ENCODE results near the gene OR9G1.
"Not testable (repeated sequence)": the region's sequence is repeated elsewhere in the genome, so short reads cannot be mapped to it uniquely, and the experiment has no call there.

The OR9G1 gene, protein sequence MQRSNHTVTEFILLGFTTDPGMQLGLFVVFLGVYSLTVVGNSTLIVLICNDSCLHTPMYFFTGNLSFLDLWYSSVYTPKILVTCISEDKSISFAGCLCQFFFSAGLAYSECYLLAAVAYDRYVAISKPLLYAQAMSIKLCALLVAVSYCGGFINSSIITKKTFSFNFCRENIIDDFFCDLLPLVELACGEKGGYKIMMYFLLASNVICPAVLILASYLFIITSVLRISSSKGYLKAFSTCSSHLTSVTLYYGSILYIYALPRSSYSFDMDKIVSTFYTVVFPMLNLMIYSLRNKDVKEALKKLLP

DNA sequence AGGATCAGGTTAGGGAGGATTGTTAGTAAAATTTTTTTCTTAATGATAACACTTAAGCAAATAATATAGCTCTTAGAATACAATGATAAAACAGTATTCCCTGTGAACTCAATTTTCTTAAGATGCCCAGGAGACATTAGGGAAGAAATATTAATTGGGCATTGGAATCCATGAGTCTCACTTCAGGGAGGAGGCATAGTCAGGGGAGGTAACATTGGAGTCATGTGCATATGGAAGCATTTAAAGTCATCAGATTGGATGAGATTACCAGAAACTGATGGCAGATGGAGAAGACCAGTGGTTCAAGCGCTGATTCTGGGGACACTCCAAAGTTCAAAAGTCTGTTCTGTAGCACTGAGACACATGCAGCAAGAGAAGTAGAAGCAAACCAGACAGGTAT, at the start of gene OR9G1:
OR9G1 (plus strand) TSS at position 301 of the 400 bp plus-strand sequence. CDS start 1,293 bp downstream, outside the sequence.
- no peak for DNase-seq (ENCODE audit: low read depth)

DNA sequence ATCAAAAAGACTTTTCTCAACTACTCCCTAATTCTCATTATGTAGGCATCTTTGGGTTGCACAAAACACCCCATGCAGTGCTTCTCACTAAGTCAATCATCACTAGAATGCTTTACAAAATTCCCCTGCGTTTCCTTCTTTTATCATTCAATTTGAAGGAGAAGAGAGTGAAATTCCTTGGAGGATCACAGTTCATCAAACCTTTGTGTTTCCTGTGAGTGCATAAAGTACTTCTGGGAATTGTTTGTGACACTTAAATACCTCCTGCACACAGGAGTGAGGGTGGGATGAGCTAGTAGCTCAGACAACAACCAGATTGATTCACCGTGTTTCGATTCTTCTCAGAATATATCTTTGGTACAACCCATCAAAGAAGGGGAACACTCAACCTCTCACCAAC, 39.1 kb upstream of the OR9G1 start:
- no peak for DNase-seq (ENCODE audit: low read depth)

DNA sequence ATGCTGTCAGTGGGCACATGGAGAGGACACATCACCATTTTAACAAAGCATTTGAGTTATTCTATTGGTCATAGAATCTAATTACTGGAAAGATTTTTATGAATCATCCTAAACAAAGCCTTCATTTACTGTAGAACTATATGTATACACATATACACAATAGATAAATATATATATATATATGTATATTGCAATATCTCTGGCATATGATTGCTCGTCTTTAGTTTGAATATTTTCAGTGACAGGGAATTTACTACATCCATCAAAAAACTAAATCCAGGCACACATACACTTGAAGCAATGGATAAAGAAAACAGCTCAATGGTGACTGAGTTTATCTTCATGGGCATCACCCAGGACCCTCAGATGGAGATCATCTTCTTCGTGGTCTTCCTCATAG, 35.5 kb upstream of the OR9G1 start, which contains the start of gene OR5AR1:
OR5AR1 (plus strand) TSS at position 301 of the 400 bp plus-strand sequence; CDS start at position 301, 0 bp downstream.
- DNase-seq (ENCODE audit: low read depth) = no peak

DNA sequence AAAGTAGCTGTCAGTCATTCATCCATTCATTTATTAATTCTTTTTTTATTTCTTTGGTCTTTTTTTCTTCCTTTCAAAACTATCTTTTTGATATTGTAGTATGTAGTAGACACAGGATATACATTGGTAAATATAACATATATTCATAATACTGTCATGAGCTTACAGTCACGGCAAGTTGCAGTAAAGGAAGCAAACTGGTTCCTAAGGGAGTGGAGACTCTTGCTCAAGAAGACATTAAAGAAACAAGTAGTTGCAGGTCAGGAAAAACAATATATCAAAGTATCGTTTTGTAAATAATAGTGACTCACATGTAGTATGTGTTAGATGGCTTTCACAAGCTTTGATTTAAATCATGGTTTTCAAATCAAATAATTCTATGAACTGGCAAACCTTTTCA, 27.9 kb upstream of the OR9G1 start:
- no peak for DNase-seq (ENCODE audit: low read depth)

DNA sequence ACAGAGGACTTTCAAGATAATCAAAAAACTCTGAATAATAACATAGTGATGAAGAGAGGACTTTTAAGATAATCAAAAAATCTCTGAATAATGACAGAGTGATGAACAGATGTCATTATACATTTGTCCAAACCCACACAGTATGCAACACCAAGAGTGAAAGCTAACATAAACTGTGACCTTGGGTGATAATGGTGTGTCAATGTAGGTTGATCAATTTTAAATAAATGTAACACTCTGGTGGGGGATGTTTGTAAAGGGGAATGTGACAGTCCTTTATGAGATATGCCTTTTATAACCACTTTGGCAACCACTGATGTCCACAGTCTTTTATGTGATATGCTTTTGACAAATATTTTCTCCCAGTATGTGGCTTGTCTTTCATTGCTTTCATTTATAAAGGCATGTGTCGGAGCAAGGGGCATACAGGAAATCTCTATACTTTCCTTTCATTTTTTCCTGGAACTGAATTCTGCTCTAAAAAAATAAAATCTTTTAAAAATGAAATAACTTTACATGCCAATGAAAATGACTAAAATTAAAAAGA, 10.3 kb upstream of the OR9G1 start:
- no peak for DNase-seq (ENCODE audit: low read depth)

DNA sequence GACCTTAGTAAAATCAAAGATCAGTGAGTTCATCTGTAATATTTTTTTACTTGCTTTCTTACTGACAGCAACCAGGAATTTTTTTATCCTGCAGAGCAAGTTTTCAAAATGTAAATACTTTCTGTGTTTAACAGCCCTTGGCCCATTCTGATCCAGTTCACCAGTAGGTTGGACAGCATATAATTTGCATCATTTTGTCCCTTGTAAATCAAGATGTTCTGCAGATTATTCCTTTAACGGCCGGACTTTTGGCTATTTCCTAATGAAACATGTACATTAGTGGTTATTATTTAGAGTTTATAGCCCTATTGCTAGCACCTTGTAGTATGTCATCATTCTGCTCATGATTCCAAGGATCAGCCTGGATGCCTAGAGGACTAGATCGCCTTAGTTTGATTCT, 7.7 kb upstream of the OR9G1 start:
- DNase-seq (ENCODE audit: low read depth) = not testable (repeated sequence)

DNA sequence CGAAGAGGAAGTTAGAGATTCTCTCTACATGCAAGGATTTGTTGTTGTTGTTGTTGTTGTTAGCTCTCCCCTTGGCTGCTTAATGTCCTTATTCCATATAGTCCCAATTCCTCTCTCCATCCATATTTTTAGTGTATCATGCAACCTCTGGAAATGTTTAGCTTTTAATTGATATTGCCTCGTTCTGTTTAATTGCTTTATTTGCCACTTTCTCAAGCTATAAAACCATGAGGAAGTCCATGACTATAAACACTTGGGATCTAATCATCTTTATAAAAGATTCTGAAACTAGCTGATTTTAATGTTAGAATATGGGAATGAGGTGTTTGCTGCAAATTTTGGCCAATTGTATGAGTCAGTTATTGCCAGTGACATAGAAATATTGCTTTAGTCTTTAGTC, 5.5 kb upstream of the OR9G1 start:
- no peak for DNase-seq (ENCODE audit: low read depth)

DNA sequence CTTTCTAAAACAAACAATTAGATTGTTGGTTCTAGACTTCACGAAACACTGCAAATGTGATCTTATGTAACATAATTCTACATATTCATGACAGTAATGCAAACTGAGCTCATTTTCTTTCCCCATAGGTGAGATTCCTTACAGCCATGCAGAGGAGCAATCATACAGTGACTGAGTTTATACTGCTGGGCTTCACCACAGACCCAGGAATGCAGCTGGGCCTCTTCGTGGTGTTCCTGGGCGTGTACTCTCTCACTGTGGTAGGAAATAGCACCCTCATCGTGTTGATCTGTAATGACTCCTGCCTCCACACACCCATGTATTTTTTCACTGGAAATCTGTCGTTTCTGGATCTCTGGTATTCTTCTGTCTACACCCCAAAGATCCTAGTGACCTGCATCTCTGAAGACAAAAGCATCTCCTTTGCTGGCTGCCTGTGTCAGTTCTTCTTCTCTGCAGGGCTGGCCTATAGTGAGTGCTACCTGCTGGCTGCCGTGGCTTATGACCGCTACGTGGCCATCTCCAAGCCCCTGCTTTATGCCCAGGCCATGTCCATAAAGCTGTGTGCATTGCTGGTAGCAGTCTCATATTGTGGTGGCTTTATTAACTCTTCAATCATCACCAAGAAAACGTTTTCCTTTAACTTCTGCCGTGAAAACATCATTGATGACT, 1.5 kb downstream of the OR9G1 start:
- no peak for DNase-seq (ENCODE audit: low read depth)

DNA sequence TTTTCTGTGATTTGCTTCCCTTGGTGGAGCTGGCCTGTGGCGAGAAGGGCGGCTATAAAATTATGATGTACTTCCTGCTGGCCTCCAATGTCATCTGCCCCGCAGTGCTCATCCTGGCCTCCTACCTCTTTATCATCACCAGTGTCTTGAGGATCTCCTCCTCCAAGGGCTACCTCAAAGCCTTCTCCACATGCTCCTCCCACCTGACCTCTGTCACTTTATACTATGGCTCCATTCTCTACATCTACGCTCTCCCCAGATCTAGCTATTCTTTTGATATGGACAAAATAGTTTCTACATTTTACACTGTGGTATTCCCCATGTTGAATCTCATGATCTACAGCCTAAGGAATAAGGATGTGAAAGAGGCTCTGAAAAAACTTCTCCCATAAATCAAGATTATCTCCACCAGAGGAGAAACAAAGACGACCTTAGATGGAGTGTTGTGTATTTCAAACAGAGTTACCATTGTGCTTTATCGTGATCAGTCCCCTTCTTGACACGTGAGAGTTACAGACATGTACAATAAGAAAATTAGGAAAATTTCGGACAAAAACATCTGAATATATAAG, 2.1 kb downstream of the OR9G1 start:
- DNase-seq (ENCODE audit: low read depth) = no peak

DNA sequence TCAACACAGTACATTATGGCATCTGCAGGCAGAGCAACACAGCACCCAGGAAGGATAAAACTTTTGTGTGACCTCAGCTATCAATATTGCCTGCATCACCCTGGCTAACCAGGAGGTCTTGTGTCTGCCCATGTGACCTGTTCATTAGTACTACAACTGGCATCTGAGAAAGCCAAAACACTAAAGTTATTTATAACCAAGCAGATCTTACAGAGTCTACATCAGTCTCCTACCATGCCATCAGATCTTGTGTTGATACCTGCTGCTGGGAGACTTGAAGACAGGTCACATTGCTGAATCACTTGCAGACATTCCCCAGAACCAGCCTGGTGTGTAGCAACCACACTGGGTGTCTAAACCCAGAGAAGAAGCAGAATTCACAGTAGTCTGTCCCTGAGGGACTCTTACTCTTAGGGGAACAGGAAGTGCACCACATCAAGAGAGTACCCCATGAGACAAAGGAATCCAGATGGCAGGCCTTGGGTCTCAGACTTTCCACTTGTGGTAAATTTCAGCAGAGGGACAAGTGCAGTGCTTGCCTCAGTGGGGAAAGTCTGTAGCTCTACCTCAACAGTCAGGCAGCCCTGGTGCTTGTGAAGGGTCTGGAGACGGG, 7.0 kb downstream of the OR9G1 start:
- no peak for DNase-seq (ENCODE audit: low read depth)

DNA sequence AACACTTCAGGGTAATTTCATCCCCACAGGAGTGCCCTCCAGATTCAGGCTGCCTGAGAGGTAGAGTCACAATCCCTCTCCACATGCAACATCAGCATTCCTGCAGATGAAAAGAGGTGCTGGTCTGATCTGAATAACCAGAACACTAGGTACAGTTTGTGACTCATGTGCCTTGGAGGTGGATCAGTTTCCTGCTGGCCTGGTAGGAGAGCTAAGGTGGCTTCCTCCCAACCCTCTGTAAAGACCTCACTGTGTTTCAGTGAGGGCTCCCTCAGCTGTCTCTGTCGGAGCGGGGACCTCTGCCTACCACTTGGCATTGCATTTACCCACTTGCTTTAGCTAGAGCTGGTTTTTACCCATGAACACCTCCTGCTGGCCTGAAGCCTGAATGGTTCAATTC, 7.6 kb downstream of the OR9G1 start:
- DNase-seq (ENCODE audit: low read depth) = no peak

DNA sequence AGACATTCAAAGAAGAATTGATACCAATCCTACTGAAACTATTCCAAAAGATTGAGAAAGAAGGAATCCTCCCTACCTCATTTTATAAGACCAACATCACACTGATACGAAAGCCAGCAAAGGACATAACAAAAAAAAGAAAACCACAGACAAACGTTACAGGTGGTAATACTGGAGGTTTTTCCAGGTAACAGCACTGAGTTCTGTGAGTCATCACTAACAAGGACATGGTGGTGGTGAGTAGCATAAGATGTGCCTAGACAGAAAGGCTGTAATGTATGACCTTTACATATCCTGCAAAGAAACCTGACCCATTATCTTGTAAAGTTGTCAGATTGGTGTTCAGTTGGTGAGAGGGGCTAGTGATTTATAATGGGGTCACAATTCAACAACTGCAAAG, 15.3 kb downstream of the OR9G1 start:
- DNase-seq (ENCODE audit: low read depth) = no peak

DNA sequence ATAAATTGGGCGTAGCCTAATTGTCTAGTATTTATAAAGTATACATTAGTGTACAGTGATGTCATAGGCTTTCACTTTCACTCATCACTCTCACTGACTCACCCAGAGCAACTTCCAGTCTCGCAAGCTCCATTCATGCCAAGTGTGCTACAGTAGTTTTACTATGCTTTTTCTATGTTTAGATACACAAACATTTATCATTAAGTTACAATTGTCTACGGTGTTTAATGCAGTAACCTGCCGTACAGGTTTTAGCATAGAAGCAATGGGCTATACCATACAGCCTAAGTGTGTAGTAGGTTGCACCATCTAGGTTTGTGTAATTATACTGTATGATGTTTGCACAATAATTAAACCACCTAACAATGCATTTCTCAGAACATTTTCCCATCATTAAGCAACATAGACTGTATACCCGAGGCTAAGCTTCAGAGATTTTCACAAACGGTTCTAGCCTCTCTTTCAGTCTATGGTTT, 17.5 kb downstream of the OR9G1 start:
- no peak for DNase-seq (ENCODE audit: low read depth)

DNA sequence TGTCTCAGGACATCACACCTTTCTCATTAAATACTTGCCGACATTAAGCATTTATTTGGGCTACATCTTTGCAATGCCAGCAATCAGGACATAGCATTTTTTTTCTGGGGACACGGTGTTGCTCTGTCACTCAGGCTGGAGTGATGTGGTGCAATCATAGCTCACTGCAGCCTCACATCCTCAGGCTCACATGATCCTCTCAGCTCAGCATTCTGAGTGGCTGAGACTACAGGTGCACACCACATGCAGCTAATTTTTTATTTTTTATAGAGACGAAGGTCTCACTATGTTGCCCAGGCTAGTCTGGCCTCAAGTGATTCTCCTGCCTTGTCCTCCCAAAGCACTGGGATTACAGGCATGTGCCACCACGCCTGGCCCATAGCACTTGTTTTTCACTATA, 21.6 kb downstream of the OR9G1 start:
- no peak for DNase-seq (ENCODE audit: low read depth)

DNA sequence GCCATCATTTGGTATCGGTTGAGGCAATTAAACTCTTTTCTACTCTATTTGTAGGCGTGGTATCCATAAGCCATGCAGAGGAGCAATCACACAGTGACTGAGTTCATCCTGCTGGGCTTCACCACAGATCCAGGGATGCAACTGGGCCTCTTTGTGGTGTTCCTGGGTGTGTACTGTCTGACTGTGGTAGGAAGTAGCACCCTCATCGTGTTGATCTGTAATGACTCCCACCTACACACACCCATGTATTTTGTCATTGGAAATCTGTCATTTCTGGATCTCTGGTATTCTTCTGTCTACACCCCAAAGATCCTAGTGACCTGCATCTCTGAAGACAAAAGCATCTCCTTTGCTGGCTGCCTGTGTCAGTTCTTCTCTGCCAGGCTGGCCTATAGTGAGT, 41.2 kb downstream of the OR9G1 start:
- no peak for DNase-seq (ENCODE audit: low read depth)

DNA sequence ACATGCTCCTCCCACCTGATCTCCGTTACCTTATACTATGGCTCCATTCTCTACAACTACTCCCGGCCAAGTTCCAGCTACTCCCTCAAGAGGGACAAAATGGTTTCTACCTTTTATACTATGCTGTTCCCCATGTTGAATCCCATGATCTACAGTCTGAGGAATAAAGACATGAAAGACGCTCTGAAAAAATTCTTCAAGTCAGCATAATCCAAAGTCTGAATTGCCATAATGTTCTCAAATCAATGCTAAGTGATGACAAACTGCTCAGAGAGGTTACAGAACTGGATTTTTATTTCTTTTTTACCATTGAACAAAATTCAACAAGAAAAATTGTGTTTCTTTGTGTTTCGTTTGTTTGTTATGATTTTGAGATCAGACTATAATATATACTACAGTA, 42.0 kb downstream of the OR9G1 start:
- no peak for DNase-seq (ENCODE audit: low read depth)

DNA sequence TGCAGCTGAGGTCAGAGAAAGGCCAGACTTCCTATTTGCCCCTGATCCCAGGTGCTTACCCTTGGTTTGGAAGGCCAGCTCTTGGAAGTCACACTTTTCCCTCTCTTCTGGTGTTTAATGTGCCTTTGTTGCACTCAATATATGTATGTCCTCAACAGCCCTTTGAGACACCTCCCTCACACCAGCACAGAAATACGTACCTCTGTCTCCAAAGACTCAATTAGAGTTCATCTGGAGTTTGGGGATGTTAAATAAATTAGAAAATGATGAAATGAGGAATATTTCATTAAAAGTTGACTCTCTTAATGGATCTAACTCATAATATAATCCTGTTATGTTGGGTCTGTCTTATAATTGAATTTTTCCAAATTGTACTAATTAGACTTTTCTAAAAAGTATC, 49.7 kb downstream of the OR9G1 start, which contains the start of gene OR9G4:
OR9G4 (minus strand) TSS at position 101 of the 400 bp plus-strand sequence. CDS start 4,931 bp downstream, outside the sequence.
- DNase-seq (ENCODE audit: low read depth) = no peak

DNA sequence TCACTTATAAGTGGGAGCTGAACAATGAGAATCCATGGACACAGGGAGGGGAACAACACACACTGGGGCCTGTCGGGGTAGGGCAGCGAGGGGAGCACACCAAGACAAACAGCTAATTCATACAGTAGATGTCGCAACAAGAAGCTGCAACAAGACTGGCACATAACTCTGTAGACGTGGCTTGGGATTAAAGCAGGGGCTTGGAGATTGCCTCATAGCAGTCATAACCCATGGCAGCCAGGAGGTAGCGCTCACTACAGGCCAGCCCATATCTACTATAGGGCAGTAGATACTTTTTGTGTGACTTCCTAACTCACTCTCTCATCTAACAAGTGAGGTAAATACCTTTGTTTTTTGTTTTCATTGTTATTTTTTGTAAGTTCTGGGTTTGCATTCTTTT, 51.3 kb downstream of the OR9G1 start:
- DNase-seq (ENCODE audit: low read depth) = no peak

DNA sequence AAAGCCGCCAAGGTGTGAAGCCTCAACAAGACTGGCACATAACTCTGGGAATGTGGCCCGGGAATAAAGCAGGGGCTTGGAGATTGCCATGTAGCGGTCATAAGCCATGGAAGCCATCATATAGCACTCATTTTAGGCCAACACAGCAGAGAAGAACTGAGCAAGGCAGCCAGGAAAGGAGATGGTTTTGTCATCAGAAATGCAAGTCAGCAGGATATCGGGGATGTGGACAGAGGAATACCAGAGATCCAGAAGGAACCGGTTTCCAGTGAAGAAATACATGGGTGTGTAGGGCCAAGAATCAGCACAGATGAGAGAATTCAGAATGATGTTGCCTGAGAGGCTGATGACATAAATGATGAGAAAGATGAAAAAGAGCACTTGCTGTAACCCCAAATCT, 52.6 kb downstream of the OR9G1 start:
- no peak for DNase-seq (ENCODE audit: low read depth)
